Measurements from ENCODE around the gene GDF9. TPM values are rescaled to one million over a fixed set of nuclear protein-coding genes. Genes with fewer than 3 reads are reported as not detected.

GDF9 gene
- total RNA-seq, 1 donor from 2014 or later = 0.52 TPM

DNA sequence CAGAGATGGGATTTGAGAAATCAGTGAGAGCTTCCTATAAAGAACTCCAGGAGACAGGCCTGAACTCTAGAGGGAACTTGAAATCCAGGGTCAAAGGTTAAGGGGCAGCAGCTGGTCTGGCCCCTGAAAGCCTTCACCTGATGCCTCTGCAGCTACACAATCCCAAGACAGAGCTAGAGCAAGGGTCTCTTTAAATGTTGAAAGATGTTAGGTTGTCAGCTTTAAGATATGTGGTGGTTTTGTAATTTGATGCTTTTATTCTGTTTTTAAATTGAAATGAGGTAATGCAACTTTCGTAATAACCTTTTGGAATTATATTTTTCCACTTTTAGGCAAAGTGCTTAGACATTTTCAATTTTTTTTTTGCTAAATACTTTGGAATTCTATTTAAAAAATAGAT is 50.8 kb downstream of the GDF9 start:
- TF ChIP-seq, protein P1, sequence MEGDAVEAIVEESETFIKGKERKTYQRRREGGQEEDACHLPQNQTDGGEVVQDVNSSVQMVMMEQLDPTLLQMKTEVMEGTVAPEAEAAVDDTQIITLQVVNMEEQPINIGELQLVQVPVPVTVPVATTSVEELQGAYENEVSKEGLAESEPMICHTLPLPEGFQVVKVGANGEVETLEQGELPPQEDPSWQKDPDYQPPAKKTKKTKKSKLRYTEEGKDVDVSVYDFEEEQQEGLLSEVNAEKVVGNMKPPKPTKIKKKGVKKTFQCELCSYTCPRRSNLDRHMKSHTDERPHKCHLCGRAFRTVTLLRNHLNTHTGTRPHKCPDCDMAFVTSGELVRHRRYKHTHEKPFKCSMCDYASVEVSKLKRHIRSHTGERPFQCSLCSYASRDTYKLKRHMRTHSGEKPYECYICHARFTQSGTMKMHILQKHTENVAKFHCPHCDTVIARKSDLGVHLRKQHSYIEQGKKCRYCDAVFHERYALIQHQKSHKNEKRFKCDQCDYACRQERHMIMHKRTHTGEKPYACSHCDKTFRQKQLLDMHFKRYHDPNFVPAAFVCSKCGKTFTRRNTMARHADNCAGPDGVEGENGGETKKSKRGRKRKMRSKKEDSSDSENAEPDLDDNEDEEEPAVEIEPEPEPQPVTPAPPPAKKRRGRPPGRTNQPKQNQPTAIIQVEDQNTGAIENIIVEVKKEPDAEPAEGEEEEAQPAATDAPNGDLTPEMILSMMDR (conservative IDR thresholded peaks at IDR 0.05; ENCODE audit: low read depth, low read length) = no peak
- no peak overlapping the region for H3K4me3 ChIP-seq (ENCODE audit: low read depth, low read length)
- no peak for DNase-seq (ENCODE audit: low read depth)

DNA sequence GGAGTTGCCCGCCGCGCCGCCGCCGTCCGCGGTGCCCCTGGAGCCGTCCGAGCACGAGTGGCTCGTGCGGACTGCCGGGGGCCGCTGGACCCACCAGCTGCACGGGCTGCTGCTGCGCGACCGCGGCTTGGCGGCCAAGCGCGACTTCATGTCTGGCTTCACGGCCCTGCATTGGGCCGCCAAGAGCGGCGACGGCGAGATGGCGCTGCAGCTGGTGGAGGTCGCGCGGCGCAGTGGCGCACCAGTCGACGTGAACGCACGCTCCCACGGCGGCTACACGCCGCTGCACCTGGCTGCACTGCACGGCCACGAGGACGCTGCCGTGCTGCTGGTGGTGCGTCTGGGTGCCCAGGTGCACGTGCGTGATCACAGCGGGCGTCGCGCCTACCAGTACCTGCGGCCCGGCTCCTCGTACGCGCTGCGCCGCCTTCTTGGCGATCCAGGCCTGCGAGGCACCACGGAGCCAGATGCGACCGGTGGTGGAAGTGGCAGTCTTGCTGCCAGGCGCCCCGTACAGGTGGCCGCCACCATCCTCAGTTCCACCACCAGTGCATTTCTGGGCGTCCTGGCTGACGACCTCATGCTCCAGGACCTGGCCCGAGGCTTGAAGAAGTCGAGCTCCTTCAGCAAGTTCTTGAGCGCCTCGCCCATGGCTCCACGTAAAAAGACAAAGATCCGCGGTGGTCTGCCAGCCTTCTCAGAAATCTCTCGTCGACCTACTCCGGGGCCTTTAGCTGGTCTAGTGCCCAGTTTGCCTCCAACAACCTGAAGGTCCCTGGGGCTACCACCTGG is 51.6 kb downstream of the GDF9 start:
- DNase-seq (ENCODE audit: low read depth) = no peak
- no peak overlapping the region for H3K4me3 ChIP-seq (ENCODE audit: low read depth, low read length)
- TF ChIP-seq, protein P1 (conservative IDR thresholded peaks at IDR 0.05; ENCODE audit: low read depth, low read length) = no peak

DNA sequence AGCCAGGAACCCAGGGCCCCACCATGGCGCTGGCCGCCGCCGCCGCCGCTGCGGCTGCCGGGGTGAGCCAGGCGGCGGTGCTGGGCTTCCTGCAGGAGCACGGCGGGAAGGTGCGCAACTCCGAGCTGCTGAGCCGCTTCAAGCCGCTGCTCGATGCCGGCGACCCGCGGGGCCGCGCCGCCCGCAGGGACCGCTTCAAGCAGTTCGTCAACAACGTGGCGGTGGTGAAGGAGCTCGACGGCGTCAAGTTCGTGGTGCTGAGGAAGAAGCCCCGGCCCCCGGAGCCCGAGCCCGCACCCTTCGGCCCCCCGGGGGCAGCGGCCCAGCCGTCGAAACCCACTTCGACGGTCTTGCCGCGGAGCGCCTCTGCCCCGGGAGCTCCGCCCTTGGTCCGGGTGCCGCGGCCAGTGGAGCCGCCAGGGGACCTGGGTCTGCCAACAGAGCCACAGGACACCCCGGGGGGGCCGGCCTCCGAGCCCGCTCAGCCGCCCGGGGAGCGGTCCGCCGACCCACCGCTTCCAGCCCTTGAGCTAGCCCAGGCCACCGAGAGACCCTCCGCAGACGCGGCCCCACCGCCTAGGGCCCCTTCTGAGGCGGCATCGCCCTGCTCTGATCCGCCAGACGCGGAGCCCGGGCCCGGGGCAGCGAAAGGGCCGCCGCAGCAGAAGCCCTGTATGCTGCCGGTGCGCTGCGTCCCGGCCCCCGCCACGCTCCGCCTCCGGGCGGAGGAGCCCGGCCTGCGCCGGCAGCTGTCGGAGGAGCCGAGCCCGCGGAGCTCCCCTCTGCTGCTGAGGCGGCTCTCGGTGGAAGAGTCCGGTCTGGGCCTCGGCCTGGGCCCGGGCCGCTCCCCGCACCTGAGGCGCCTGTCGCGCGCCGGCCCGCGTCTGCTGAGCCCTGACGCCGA is 52.4 kb downstream of the GDF9 start:
- DNase-seq (ENCODE audit: low read depth) = no peak
- TF ChIP-seq, protein P1 (conservative IDR thresholded peaks at IDR 0.05; ENCODE audit: low read depth, low read length) = no peak
- H3K4me3 ChIP-seq (ENCODE audit: low read depth, low read length) = peak overlapping the region; percentile 39

DNA sequence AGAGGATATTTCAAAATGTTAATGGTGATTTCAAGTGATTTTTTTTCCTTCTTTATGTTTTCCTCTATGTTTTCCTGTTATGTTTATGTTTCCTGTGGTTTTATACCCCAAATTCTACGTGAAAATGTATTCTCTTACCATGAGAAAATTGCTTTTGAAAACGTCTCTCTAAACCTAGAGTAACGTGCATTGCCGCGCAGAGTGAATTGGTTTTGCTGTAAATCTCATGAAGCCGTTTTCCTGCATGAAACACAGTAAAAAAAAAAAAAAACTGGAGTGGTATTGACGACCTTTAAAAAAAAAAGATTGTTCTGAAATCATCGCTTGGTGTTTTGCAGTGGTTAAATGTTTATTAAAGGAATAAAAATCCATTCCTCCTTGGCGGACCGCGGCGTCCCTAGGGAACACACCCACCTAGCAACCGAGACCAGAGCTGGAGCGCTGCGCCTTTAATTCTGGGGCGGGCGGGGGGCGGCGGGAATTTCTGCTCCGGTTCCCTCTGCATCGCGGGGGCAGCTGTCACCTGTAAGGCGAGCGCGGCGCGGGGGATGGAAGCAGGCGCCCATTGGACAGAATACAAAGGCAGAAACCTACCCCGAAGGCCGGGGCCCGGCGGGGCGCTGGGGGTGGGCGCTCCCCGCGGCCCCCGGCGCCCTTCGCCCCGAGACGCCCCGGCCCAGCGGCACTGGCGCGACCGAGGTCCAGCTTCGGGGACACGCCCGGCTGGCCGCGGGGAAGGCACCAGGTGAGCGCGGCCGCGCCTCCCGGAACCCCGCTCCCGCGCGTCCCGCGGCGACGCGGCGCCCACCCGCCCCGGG is 53.3 kb downstream of the GDF9 start, which contains the start of gene SOWAHA:
SOWAHA (plus strand) TSS at position 522 of the 818 bp plus-strand sequence. CDS start 320 bp downstream, outside the sequence.
- H3K4me3 ChIP-seq (ENCODE audit: low read depth, low read length) = peak within 1 kb of the TSS; percentile 39
- TF ChIP-seq, protein P1 (conservative IDR thresholded peaks at IDR 0.05; ENCODE audit: low read depth, low read length) = no peak
- DNase-seq (ENCODE audit: low read depth) = no peak

DNA sequence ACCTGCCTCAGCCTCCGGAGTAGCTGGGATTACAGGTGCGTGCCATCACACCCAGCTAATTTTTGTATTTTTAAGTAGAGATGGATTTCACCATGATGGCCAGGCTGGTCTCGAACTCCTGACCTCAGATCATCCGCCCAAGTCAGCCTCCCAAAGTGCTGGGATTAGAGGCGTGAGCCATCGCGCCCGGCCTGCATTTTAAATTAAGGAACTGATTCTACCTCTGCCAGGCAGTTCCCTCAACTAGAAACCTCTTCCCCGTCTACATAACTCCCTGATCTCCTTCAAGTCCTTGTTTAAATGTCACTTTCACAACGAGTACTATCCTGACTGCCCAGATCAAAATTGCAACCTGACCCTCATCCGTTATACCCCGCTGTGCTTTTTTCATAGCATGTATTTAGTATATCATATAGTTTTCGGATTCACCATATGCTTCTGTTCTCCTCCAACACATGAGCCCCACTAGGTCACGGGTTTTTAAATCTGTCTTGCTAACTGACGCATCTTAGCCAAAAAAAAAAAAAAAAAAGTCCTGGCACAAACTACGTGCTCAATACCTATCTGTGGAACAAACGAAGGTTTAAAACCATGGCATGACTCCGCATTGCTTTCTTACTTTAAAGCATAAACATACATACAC is 54.0 kb downstream of the GDF9 start:
- TF ChIP-seq, protein P1 (conservative IDR thresholded peaks at IDR 0.05; ENCODE audit: low read depth, low read length) = no peak
- DNase-seq (ENCODE audit: low read depth) = no peak
- H3K4me3 ChIP-seq (ENCODE audit: low read depth, low read length) = no peak overlapping the region

Other genes with a start within 250 kb of the GDF9 start
- not detected in 2 replicates for gene IL13, start 208.3 kb downstream of the GDF9 start, total RNA-seq
- gene IL4, start 192.5 kb downstream of the GDF9 start, total RNA-seq = not detected in 2 replicates
- gene KIF3A, start 128.9 kb downstream of the GDF9 start, total RNA-seq = 5.4 and 7.6 TPM in 2 replicates
- gene CCNI2, start 119.0 kb downstream of the GDF9 start, total RNA-seq = 1.1 and 3.8 TPM in 2 replicates
- gene SEPTIN8, start 89.2 kb downstream of the GDF9 start, total RNA-seq = 38.1 and 51.5 TPM in 2 replicates
- 0.06 and 0.22 TPM in 2 replicates for gene SOWAHA, start 53.2 kb downstream of the GDF9 start, total RNA-seq
- 6.3 and 8.0 TPM in 2 replicates for gene SHROOM1, start 35.8 kb downstream of the GDF9 start, total RNA-seq
- gene UQCRQ, start 173 bp upstream of the GDF9 start, total RNA-seq = 288 and 304 TPM in 2 replicates
- gene LEAP2, start 7.2 kb upstream of the GDF9 start, total RNA-seq = 0.22 and 0.35 TPM in 2 replicates
- 25.5 and 29.2 TPM in 2 replicates for gene AFF4, start 97.2 kb upstream of the GDF9 start, total RNA-seq
- gene ZCCHC10, start 160.1 kb upstream of the GDF9 start, total RNA-seq = 12.7 and 88.8 TPM in 2 replicates
- 105 and 123 TPM in 2 replicates for gene HSPA4, start 185.5 kb upstream of the GDF9 start, total RNA-seq

All from epithelial cell of proximal tubule (primary cell).